ENCODE data around the gene EHHADH.
"Not testable (repeated sequence)": the region's sequence is repeated elsewhere in the genome, so short reads cannot be mapped to it uniquely, and the experiment has no call there.

Gene EHHADH

DNA sequence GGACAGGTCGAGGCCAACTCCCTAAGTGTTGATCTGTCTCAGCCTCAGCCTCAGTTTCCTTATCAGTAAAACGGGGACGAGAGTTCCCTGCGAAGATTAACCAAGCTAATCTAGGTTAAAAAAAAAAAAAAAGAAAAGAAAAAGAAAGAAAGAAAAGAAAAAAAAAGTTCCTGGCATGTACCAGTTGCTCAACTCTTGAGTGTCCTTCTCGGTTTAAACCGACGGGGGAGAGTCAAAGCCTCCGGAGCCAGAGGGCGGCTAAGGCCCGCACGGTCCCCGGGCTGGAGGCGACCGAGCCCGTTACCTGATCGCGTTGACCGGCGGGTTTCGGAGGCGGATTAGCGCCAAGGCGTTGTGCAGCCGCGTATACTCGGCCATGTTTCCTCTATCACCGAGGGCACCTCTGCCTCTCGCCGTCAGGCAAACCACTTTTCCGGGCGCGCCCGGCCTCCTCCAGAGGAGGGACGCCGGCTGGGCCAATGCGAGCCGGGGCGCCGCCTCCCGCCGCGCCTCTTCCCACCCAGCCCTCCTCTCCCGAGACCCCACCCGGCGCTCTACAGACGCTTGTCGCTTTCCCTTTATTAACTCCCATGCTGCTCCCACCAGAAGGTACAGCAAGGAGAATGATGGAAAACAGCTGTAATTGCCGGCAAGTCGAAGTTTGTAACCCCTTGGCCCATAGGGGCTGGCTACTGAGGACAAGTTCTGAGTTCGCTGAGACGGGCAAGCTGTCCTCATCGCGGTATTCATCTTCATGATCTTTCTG lies at the start of gene EHHADH (continued):
- TF ChIP-seq ZNF211 (tag by site-specific recombination; IDR thresholded peaks at IDR 0.05; ENCODE audit: low read depth) (no peak), ZNF155 (tag by site-specific recombination; IDR thresholded peaks at IDR 0.05) (no peak), ZNF404 (tag by site-specific recombination; IDR thresholded peaks at IDR 0.05) (no peak), PRDM10 (tag by site-specific recombination; IDR thresholded peaks at IDR 0.05) (peak; percentile 62), ZNF366 (tag by site-specific recombination; conservative IDR thresholded peaks at IDR 0.05) (peak; percentile 11; the same call in 1 of the 2 replicates), GLIS2 (tag by site-specific recombination; IDR thresholded peaks at IDR 0.05) (peak; percentile 96), SCRT1 (tag by site-specific recombination; IDR thresholded peaks at IDR 0.05; ENCODE audit: borderline replicate concordance) (no peak), REPIN1 (tag by site-specific recombination; IDR thresholded peaks at IDR 0.05; ENCODE audit: low read depth) (no peak), ZNF423 (tag by site-specific recombination; IDR thresholded peaks at IDR 0.05) (peak; percentile 76; the same call in 1 of the 2 replicates), MEIS1 (CRISPR knock-in tag; IDR thresholded peaks at IDR 0.05; ENCODE audit: borderline replicate concordance) (no peak), BCL11B (tag by site-specific recombination; IDR thresholded peaks at IDR 0.05; ENCODE audit: low read depth) (0 out of 2 replicates have a peak, but pooled peaks have one; percentile 38), KLF9 (tag by site-specific recombination; IDR thresholded peaks at IDR 0.05; ENCODE audit: low read depth) (peak; percentile 47), SCRT2 (tag by site-specific recombination; IDR thresholded peaks at IDR 0.05) (peak; percentile 84), ZNF530 (tag by site-specific recombination; IDR thresholded peaks at IDR 0.05; ENCODE audit: low read depth) (no peak), ZNF362 (tag by site-specific recombination; IDR thresholded peaks at IDR 0.05) (peak; percentile 94), ZEB2 (tag by site-specific recombination; IDR thresholded peaks at IDR 0.05) (0 out of 2 replicates have a peak, but pooled peaks have one; percentile 29), ZIC2 (tag by site-specific recombination; IDR thresholded peaks at IDR 0.05) (peak; percentile 56), SP7 (tag by site-specific recombination; IDR thresholded peaks at IDR 0.05) (0 out of 2 replicates have a peak, but pooled peaks have one; percentile 7)
- TF ChIP-seq, protein P1, sequence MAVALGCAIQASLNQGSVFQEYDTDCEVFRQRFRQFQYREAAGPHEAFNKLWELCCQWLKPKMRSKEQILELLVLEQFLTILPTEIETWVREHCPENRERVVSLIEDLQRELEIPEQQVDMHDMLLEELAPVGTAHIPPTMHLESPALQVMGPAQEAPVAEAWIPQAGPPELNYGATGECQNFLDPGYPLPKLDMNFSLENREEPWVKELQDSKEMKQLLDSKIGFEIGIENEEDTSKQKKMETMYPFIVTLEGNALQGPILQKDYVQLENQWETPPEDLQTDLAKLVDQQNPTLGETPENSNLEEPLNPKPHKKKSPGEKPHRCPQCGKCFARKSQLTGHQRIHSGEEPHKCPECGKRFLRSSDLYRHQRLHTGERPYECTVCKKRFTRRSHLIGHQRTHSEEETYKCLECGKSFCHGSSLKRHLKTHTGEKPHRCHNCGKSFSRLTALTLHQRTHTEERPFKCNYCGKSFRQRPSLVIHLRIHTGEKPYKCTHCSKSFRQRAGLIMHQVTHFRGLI (tag by site-specific recombination; IDR thresholded peaks at IDR 0.05) = peak; percentile 49; the same call in 1 of the 2 replicates
- TF ChIP-seq, protein P2, sequence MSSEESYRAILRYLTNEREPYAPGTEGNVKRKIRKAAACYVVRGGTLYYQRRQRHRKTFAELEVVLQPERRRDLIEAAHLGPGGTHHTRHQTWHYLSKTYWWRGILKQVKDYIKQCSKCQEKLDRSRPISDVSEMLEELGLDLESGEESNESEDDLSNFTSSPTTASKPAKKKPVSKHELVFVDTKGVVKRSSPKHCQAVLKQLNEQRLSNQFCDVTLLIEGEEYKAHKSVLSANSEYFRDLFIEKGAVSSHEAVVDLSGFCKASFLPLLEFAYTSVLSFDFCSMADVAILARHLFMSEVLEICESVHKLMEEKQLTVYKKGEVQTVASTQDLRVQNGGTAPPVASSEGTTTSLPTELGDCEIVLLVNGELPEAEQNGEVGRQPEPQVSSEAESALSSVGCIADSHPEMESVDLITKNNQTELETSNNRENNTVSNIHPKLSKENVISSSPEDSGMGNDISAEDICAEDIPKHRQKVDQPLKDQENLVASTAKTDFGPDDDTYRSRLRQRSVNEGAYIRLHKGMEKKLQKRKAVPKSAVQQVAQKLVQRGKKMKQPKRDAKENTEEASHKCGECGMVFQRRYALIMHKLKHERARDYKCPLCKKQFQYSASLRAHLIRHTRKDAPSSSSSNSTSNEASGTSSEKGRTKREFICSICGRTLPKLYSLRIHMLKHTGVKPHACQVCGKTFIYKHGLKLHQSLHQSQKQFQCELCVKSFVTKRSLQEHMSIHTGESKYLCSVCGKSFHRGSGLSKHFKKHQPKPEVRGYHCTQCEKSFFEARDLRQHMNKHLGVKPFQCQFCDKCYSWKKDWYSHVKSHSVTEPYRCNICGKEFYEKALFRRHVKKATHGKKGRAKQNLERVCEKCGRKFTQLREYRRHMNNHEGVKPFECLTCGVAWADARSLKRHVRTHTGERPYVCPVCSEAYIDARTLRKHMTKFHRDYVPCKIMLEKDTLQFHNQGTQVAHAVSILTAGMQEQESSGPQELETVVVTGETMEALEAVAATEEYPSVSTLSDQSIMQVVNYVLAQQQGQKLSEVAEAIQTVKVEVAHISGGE (tag by site-specific recombination; conservative IDR thresholded peaks at IDR 0.05; ENCODE audit: low read depth) = peak; percentile 23; the same call in 1 of the 2 replicates
- TF ChIP-seq, protein P3, sequence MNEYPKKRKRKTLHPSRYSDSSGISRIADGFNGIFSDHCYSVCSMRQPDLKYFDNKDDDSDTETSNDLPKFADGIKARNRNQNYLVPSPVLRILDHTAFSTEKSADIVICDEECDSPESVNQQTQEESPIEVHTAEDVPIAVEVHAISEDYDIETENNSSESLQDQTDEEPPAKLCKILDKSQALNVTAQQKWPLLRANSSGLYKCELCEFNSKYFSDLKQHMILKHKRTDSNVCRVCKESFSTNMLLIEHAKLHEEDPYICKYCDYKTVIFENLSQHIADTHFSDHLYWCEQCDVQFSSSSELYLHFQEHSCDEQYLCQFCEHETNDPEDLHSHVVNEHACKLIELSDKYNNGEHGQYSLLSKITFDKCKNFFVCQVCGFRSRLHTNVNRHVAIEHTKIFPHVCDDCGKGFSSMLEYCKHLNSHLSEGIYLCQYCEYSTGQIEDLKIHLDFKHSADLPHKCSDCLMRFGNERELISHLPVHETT (tag by site-specific recombination; IDR thresholded peaks at IDR 0.05) = no peak

DNA sequence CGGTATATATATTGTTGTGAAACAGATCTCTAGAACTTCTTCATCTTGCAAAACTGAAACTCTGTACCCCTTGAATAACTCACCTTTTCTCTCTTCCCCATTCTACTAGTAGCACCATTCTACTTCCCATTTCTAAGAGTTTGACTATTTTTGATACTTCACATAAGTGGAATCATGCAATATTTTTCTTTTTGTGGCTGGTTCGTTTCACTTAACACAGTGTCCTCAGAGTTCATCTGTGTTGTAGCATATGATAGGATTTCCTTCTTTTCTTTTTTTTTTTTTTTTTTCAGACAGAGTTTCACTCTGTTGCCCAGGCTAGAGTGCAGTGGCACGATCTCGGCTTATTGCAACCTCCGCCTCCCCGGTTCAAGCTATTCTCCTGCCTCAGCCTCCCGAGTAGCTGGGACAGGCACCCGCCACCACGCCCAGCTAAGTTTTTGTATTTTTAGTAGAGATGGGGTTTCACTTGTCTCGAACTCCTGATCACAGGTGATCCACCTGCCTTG lies 46.1 kb upstream of the EHHADH start:
- POLR2A ChIA-PET; H3K27ac ChIP-seq (ENCODE audit: extremely low read depth, low read depth, low read length): not testable (repeated sequence)
- CTCF ChIA-PET = interaction anchor here (1.2 kb wide), 1 partner anchor 9 kb away, joined by 3 read pairs; no protein-coding TSS in a partner anchor

More for the DNA sequence above, 46.1 kb upstream of the EHHADH start:
- H3K9me3 ChIP-seq (ENCODE audit: control insufficient read depth, insufficient read depth, low read depth, low read length); H3K4me1 ChIP-seq (ENCODE audit: control insufficient read depth, insufficient read depth, low read length); H3K4me3 ChIP-seq (ENCODE audit: low read depth, low read length); H3K36me3 ChIP-seq (ENCODE audit: control insufficient read depth in 2 of 2, insufficient read depth in 1 of 2, low read length in 2 of 2): not testable (repeated sequence)
